Activated CD8-positive, alpha-beta memory T cell treated with anti-CD3 and anti-CD28 coated beads for 36 hours (primary cell): ENCODE results near the gene ZNF669. TPM values are rescaled to one million over a fixed set of nuclear protein-coding genes. Genes with fewer than 3 reads are reported as not detected.
"Not testable (repeated sequence)": the region's sequence is repeated elsewhere in the genome, so short reads cannot be mapped to it uniquely, and the experiment has no call there.

Source experiments
- CTCF ChIA-PET: fragments of 350-600 bp; sonication (Branson Sonifier 250); formaldehyde crosslinking; loops from one replicate; lab custom pipeline; 2021; ENCODE audit warnings: antibody characterized with exemption; lab: Charles Lee
- POLR2A ChIA-PET: fragments of 350-600 bp; sonication (Branson Sonifier 250); formaldehyde crosslinking; loops from one replicate; lab custom pipeline; 2021; ENCODE audit warnings: antibody characterized with exemption; lab: Charles Lee
- total RNA-seq, 2 experiments: library from RNA; stranded (reverse); gene quantifications; one replicate each; pipeline ENCODE4 v1.2.3, GENCODE V29; 2021

Gene ZNF669
- 1 to 10 TPM; 7.2 to 8.7 TPM for total RNA-seq

- ChIA-PET CTCF (no interaction called here), POLR2A (interaction anchor here (1.8 kb wide), 1 partner anchor 25 kb away, joined by 10 read pairs; the partner anchor contains the start of gene ZNF670)
Measured at GRCh38 chr1:247103859-247104591, at the start of gene ZNF669. Gene ZNF669 (minus strand): TSS chr1:247104356. CDS start chr1:247104199, 157 bp downstream.

- ChIA-PET CTCF (no interaction called here), POLR2A (no interaction called here)
Measured at GRCh38 chr1:247147781-247148180, 43.6 kb upstream of the ZNF669 start.

- CTCF ChIA-PET = interaction anchor here (0.7 kb wide), 1 partner anchor 58 kb away, joined by 4 read pairs; no protein-coding TSS in a partner anchor
- POLR2A ChIA-PET = not testable (repeated sequence)
Measured at GRCh38 chr1:247147120-247147519, 43.0 kb upstream of the ZNF669 start.

- POLR2A ChIA-PET = no interaction called here
- CTCF ChIA-PET = interaction anchor here (0.7 kb wide), 1 partner anchor 59 kb away, joined by 4 read pairs; no protein-coding TSS in a partner anchor
Measured at GRCh38 chr1:247146671-247147070, 42.5 kb upstream of the ZNF669 start.

- ChIA-PET CTCF (no interaction called here), POLR2A (no interaction called here)
Measured at GRCh38 chr1:247145279-247145678, 41.1 kb upstream of the ZNF669 start.

GRCh38 chr1:247139557-247139956, 35.4 kb upstream of the ZNF669 start:
- CTCF ChIA-PET, POLR2A ChIA-PET: not testable (repeated sequence)

GRCh38 chr1:247131236-247131635, 27.1 kb upstream of the ZNF669 start:
- CTCF ChIA-PET = no interaction called here
- POLR2A ChIA-PET = no interaction called here

- CTCF ChIA-PET, POLR2A ChIA-PET: not testable (repeated sequence)
Measured at GRCh38 chr1:247127519-247128282, 23.5 kb upstream of the ZNF669 start.

GRCh38 chr1:247126601-247127000, 22.4 kb upstream of the ZNF669 start:
- POLR2A ChIA-PET, CTCF ChIA-PET: not testable (repeated sequence)

GRCh38 chr1:247126166-247126565, 22.0 kb upstream of the ZNF669 start:
- CTCF ChIA-PET, POLR2A ChIA-PET: not testable (repeated sequence)

- ChIA-PET CTCF (no interaction called here), POLR2A (no interaction called here)
Measured at GRCh38 chr1:247121382-247121781, 17.2 kb upstream of the ZNF669 start.

- CTCF ChIA-PET, POLR2A ChIA-PET: not testable (repeated sequence)
Measured at GRCh38 chr1:247120408-247120668, 16.2 kb upstream of the ZNF669 start.

GRCh38 chr1:247119600-247120407, 15.6 kb upstream of the ZNF669 start:
- CTCF ChIA-PET = no interaction called here

GRCh38 chr1:247118946-247119446, 14.8 kb upstream of the ZNF669 start:
- POLR2A ChIA-PET = no interaction called here

More at GRCh38 chr1:247119600-247120407, 15.6 kb upstream of the ZNF669 start:
- POLR2A ChIA-PET = no interaction called here

GRCh38 chr1:247115545-247115944, 11.4 kb upstream of the ZNF669 start:
- ChIA-PET CTCF (no interaction called here), POLR2A (no interaction called here)

More at GRCh38 chr1:247118946-247119446, 14.8 kb upstream of the ZNF669 start:
- CTCF ChIA-PET = no interaction called here

- POLR2A ChIA-PET = no interaction called here
- CTCF ChIA-PET = no interaction called here
Measured at GRCh38 chr1:247115141-247115510, 11.0 kb upstream of the ZNF669 start.

- POLR2A ChIA-PET = no interaction called here
- CTCF ChIA-PET = no interaction called here
Measured at GRCh38 chr1:247114351-247115140, 10.4 kb upstream of the ZNF669 start.

GRCh38 chr1:247113733-247114271, 9.6 kb upstream of the ZNF669 start:
- CTCF ChIA-PET = no interaction called here
- POLR2A ChIA-PET = no interaction called here

- ChIA-PET POLR2A (no interaction called here), CTCF (no interaction called here)
Measured at GRCh38 chr1:247113094-247113497, 8.9 kb upstream of the ZNF669 start.
